D721Med (cell line): ENCODE results near the gene MLLT3.
"Not testable (repeated sequence)": the region's sequence is repeated elsewhere in the genome, so short reads cannot be mapped to it uniquely, and the experiment has no call there.

ENCODE experiments used
- DNase-seq: peaks from one replicate; pipeline ENCODE4 v3.0.0; 2011; ENCODE audit warnings: low spot score; ENCODE audit not compliant: insufficient read length
- FAIRE-seq: peaks from 2 replicates; lab custom pipeline; 2011; peaks lifted over from hg19 to GRCh38; lab: Jason Lieb, UNC
- TF ChIP-seq, protein P1 (sequence below): IDR thresholded peaks from 2 replicates; pipeline ENCODE4 v1.5.1; 2012; ENCODE audit warnings: mild to moderate bottlenecking, control low read depth; ENCODE audit not compliant: insufficient read depth; ENCODE audit errors: missing control alignments

Gene MLLT3

GRCh38 chr9:20659474-20659967 is 37.2 kb upstream of the MLLT3 start:
- TF ChIP-seq, protein P1, sequence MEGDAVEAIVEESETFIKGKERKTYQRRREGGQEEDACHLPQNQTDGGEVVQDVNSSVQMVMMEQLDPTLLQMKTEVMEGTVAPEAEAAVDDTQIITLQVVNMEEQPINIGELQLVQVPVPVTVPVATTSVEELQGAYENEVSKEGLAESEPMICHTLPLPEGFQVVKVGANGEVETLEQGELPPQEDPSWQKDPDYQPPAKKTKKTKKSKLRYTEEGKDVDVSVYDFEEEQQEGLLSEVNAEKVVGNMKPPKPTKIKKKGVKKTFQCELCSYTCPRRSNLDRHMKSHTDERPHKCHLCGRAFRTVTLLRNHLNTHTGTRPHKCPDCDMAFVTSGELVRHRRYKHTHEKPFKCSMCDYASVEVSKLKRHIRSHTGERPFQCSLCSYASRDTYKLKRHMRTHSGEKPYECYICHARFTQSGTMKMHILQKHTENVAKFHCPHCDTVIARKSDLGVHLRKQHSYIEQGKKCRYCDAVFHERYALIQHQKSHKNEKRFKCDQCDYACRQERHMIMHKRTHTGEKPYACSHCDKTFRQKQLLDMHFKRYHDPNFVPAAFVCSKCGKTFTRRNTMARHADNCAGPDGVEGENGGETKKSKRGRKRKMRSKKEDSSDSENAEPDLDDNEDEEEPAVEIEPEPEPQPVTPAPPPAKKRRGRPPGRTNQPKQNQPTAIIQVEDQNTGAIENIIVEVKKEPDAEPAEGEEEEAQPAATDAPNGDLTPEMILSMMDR: no peak
- FAIRE-seq (no peak), DNase-seq (no peak)

DNA sequence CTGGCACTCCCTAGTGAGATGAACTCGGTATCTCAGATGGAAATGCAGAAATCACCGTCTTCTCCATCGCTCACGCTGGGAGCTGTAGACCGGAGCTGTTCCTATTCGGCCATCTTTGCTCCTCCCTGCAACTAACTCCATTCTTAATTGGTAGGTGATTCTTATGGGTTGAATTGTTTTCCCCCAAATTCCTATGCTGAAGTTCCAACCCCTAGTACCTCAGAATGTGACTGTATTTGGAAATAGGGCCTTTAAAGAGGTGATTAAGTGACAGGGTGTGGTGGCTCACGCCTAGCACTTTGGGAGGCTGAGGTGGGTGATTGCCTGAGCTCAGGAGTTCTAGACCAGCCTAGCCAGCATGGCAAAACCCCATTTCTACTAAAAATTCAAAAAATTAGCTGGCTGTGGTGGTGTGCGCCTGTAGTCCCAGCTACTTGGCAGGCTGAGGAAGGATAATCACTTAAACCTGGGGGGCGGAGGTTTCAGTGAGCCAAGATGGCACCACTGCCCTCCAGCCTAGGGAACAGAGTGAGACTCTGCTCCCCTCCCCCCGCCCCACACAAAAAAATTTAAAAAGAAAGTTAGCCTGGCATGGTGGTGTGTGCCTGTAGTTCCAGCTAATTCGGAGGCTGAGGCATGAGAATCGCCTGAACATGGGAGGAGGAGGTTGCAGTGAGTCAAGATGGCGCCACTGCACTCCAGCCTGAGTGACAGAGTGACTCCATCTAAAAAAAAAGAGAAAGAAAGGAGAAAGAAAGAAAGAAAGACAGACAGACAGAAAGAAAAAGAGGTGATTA is 36.6 kb upstream of the MLLT3 start:
- TF ChIP-seq, protein P1: no peak
- FAIRE-seq (no peak), DNase-seq (no peak)

DNA sequence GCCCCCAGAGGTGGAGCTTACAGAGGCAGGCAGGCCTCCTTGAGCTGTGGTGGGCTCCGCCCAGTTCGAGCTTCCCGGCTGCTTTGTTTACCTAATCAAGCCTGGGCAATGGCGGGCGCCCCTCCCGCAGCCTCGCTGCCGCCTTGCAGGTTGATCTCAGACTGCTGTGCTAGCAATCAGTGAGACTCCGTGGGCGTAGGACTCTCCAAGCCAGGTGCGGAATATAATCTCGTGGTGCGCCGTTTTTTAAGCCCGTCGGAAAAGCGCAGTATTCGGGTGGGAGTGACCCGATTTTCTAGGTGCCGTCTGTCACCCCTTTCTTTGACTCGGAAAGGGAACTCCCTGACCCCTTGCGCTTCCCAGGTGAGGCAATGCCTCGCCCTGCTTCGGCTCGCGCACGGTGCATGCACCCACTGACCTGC is 36.0 kb upstream of the MLLT3 start:
- FAIRE-seq, DNase-seq: not testable (repeated sequence)

DNA sequence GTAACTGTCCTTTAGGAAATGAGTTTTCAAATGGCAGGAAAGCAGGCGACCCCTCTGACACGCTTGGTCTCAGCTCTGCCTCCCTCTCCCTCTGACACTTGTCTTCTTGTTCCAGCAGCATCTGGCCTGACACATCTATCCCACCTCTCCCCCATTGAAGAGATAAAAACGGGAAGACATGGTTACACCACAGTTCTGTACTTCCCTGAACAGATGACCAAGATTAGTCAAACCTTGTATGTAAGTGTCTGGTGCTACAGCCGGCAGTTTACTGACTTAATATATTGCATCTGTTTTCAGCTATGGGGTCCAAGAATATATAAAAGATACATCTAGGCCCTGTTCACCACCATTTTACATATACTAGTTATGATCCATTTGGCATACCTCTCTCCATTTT is 29.6 kb upstream of the MLLT3 start:
- no peak for FAIRE-seq
- TF ChIP-seq, protein P1: no peak
- DNase-seq: no peak

DNA sequence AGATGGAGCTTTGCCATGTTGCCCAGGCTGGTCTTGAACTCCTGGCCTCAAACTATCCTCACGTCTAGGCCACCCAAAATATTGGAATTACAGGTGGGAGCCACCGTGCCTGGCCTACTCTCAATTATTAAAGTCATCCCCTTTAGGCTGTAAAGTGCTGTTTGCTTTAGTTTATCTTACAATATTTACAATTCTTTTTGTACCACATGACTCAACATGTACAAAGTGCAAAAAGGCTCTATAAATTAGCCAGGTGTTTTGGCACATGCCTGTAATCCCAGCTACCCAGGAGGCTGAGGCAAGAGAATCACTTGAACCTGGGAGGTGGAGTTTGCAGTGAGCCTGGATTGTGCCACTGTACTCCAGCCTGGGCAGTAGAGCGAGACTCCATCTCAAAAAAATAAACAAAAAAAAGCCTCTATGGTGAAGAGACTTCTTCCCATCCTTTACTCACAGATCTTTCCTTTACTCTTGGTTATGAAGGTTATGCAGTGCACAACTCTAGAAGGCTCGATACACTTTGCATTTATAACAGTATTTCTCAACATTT is 28.5 kb upstream of the MLLT3 start:
- TF ChIP-seq, protein P1: no peak
- DNase-seq (no peak), FAIRE-seq (no peak)

GRCh38 chr9:20650313-20650712 is 28.0 kb upstream of the MLLT3 start:
- TF ChIP-seq, protein P1: no peak
- DNase-seq: no peak
- no peak for FAIRE-seq

DNA sequence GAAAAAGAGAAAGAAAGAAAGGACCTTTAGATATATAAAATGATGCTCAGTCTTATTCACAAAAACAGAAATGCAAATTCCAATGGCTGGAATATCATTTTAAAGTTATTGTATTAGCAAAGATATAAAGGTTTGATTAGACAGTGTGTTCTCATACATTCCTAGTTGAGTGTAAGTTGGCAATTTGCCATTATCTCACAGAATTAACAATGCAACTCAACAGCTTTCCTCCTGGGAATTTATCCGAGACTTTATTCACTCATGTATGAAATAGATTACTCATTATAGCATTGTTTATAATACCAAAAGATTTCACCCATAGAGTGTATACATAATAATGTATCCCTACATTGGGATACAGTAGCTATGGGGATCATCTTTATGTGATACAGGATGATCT is 27.1 kb upstream of the MLLT3 start:
- TF ChIP-seq, protein P1: no peak
- FAIRE-seq: no peak
- no peak for DNase-seq
